Sigmoid colon (tissue), 7 donors: ENCODE data around the gene LDLRAD4. TPM values are rescaled to one million over a fixed set of nuclear protein-coding genes. Genes with fewer than 3 reads are reported as not detected.

Experiments used
- DNase-seq: peaks from one replicate; pipeline ENCODE4 v3.0.0-alpha.2; 2019
- H3K27ac ChIP-seq, 4 donors: fragments of 200-600 bp; sonication (generic); one replicate each; pipeline ENCODE4 v1.5.1; 2016 to 2019; ENCODE audit warnings: mild to moderate bottlenecking in 1 of 4
- H3K27me3 ChIP-seq, 3 donors: fragments of 200-600 bp; sonication (generic); one replicate each; pipeline ENCODE4 v1.5.1; 2019; ENCODE audit warnings: mild to moderate bottlenecking in 1 of 3
- H3K36me3 ChIP-seq, 4 donors: fragments of 200-600 bp; sonication (generic); one replicate each; pipeline ENCODE4 v1.5.1; 2016 to 2019
- H3K4me1 ChIP-seq, 4 donors: fragments of 200-600 bp; sonication (generic); one replicate each; pipeline ENCODE4 v1.5.1; 2017 to 2019
- H3K4me3 ChIP-seq, 4 donors: fragments of 200-600 bp; sonication (generic); one replicate each; pipeline ENCODE4 v1.5.1; 2017 to 2019; ENCODE audit warnings: mild to moderate bottlenecking in 2 of 4, moderate library complexity in 1 of 4
- H3K9me3 ChIP-seq, 4 donors: fragments of 200-600 bp in 3 of 4; sonication (generic) in 3 of 4; one replicate each; pipeline versions ENCODE4 v1.5.1 to v1.6.1; 2013 to 2019
- CTCF ChIP-seq, 4 experiments: fragments of 450-650 bp in 3 of 4; fragments of 200-600 bp in 1 of 4; IDR thresholded peaks; one replicate each; pipeline ENCODE4 v1.5.1; 2016 to 2019; ENCODE audit warnings: antibody characterized with exemption in 4 of 4, mild to moderate bottlenecking in 3 of 4, moderate library complexity in 2 of 4
- EP300 ChIP-seq, 4 donors: sonication (generic); formaldehyde crosslinking; IDR thresholded peaks; one replicate each; pipeline ENCODE4 v1.6.1; 2017; ENCODE audit warnings: antibody characterized with exemption in 4 of 4
- POLR2A ChIP-seq, 2 donors: fragments of 450-650 bp; IDR thresholded peaks; one replicate each; pipeline ENCODE4 v1.6.1; 2016; ENCODE audit warnings: antibody characterized with exemption in 2 of 2, mild to moderate bottlenecking in 2 of 2, moderate library complexity in 2 of 2
- POLR2AphosphoS5 ChIP-seq, 4 donors: sonication (generic); formaldehyde crosslinking; IDR thresholded peaks; one replicate each; pipeline ENCODE4 v1.6.1; 2017; ENCODE audit warnings: antibody characterized with exemption in 4 of 4
- WGBS, 2 donors: extraction: QIAGEN DNeasy Blood & Tissue Kit; methylation state at CpG; one replicate each; pipeline ENCODE4 v1.1.7; 2013; 5-methylcytosine and 5-hydroxymethylcytosine counted together
- intact Hi-C: fragments of 100-400 bp; cut with DNase I; formaldehyde crosslinking; loops from one replicate; pipeline ENCODE4 v1.15.1; 2023
- polyA plus RNA-seq, 3 donors: library from polyadenylated mRNA; stranded (reverse); fragments of 200-250 nt; gene quantifications; one replicate each; pipeline ENCODE4 v1.2.3, GENCODE V29; 2013
- total RNA-seq, 4 donors: library from RNA; depleted of rRNA; stranded (reverse); fragments of >200 nt; gene quantifications; one replicate each; pipeline ENCODE4 v1.1.0, GENCODE V29; 2016
- donor health status: healthy with polysubstance abuse.
- donor health status: Bipolar disorder and iron deficiency.
- donor health status: healthy.

The LDLRAD4 gene
- total and polyA plus RNA-seq, 7 donors, result 1.2 to 28.2 (median 17.2) TPM

GRCh38 chr18:13178197-13178596, 40.4 kb upstream of the LDLRAD4 start:
- Histone ChIP-seq H3K9me3 (no peaks in the 10 kb centered on the region), H3K27ac (no peak overlapping the region), H3K4me1 (no peaks in the 10 kb centered on the region), H3K27me3 (peaks cover 0 to 3% (median 0%) of the 10 kb centered on the region in 3 donors), H3K4me3 (no peak overlapping the region), H3K36me3 (no peaks in the 10 kb centered on the region)
- 93 to 95% methylated on average over 7 of the region's 7 CpGs for WGBS, 2 donors
- no peak for DNase-seq
- TF ChIP-seq CTCF (IDR thresholded peaks at IDR 0.05), result no peak
- no peak for TF ChIP-seq POLR2A (IDR thresholded peaks at IDR 0.05)
- no peak for TF ChIP-seq EP300 (IDR thresholded peaks at IDR 0.05)
- no peak for TF ChIP-seq POLR2AphosphoS5 (IDR thresholded peaks at IDR 0.05)
- intact Hi-C loops, result no loop called here

- intact Hi-C loops, result no loop called here
- no peaks in the 10 kb centered on the region for H3K36me3 ChIP-seq
- H3K9me3 ChIP-seq, result no peaks in the 10 kb centered on the region
- TF ChIP-seq POLR2AphosphoS5 (IDR thresholded peaks at IDR 0.05) (no peak), CTCF (IDR thresholded peaks at IDR 0.05) (no peak), POLR2A (IDR thresholded peaks at IDR 0.05) (no peak)
- H3K27ac ChIP-seq, result no peak overlapping the region
- peaks cover 0 to 3% (median 0%) of the 10 kb centered on the region in 3 donors for H3K27me3 ChIP-seq
- 29 to 65% methylated on average over 4 of the region's 4 CpGs for WGBS, 2 donors
- H3K4me3 ChIP-seq, result no peak overlapping the region
- no peaks in the 10 kb centered on the region for H3K4me1 ChIP-seq
- DNase-seq, result no peak
These were observed 39.6 kb upstream of the LDLRAD4 start for GRCh38 chr18:13178976-13179375.

GRCh38 chr18:13179566-13180113, 38.9 kb upstream of the LDLRAD4 start:
- TF ChIP-seq POLR2AphosphoS5 (IDR thresholded peaks at IDR 0.05), result no peak
- H3K4me1 ChIP-seq, result no peaks in the 10 kb centered on the region
- no peaks in the 10 kb centered on the region for H3K36me3 ChIP-seq
- no peaks in the 10 kb centered on the region for H3K9me3 ChIP-seq
- H3K4me3 ChIP-seq, result no peak overlapping the region
- no peak for DNase-seq
- H3K27ac ChIP-seq, result no peak overlapping the region
- peaks cover 0 to 3% (median 0%) of the 10 kb centered on the region in 3 donors for H3K27me3 ChIP-seq
- intact Hi-C loops, result no loop called here
- 15 to 63% methylated on average over 9 of the region's 9 CpGs for WGBS, 2 donors

- intact Hi-C loops, result no loop called here
- 58 to 66% methylated on average over 6 of the region's 6 CpGs for WGBS, 2 donors
- H3K4me1 ChIP-seq, result no peaks in the 10 kb centered on the region
- no peak overlapping the region for H3K4me3 ChIP-seq
- DNase-seq, result no peak
- TF ChIP-seq POLR2A (IDR thresholded peaks at IDR 0.05), result no peak
- no peak for TF ChIP-seq CTCF (IDR thresholded peaks at IDR 0.05)
- TF ChIP-seq EP300 (IDR thresholded peaks at IDR 0.05), result no peak
- TF ChIP-seq POLR2AphosphoS5 (IDR thresholded peaks at IDR 0.05), result no peak
- H3K27me3 ChIP-seq, result peaks cover 0 to 3% (median 0%) of the 10 kb centered on the region in 3 donors
- H3K9me3 ChIP-seq, result no peaks in the 10 kb centered on the region
- no peak overlapping the region for H3K27ac ChIP-seq
- no peaks in the 10 kb centered on the region for H3K36me3 ChIP-seq
These were observed 37.8 kb upstream of the LDLRAD4 start for GRCh38 chr18:13180614-13181375.

- no peak overlapping the region for H3K27ac ChIP-seq
- DNase-seq, result no peak
- no peaks in the 10 kb centered on the region for H3K4me1 ChIP-seq
- TF ChIP-seq EP300 (IDR thresholded peaks at IDR 0.05), result no peak
- no peak for TF ChIP-seq CTCF (IDR thresholded peaks at IDR 0.05)
- no peak for TF ChIP-seq POLR2A (IDR thresholded peaks at IDR 0.05)
- no peak for TF ChIP-seq POLR2AphosphoS5 (IDR thresholded peaks at IDR 0.05)
- H3K4me3 ChIP-seq, result no peak overlapping the region
- H3K27me3 ChIP-seq, result peaks cover 0 to 3% (median 0%) of the 10 kb centered on the region in 3 donors
- no peaks in the 10 kb centered on the region for H3K9me3 ChIP-seq
- intact Hi-C loops, result no loop called here
- no peaks in the 10 kb centered on the region for H3K36me3 ChIP-seq
- 85 to 86% methylated on average over 14 of the region's 14 CpGs for WGBS, 2 donors
These were observed 36.8 kb upstream of the LDLRAD4 start for GRCh38 chr18:13181765-13182164.
